IMR-90 (cell line): ENCODE data around the gene ZNF541. TPM values are rescaled to one million over a fixed set of nuclear protein-coding genes. Genes with fewer than 3 reads are reported as not detected.

Experiments
- ATAC-seq: fragments of 200-7000 bp; cut with Tn5 transposase; 2 replicates; pipeline ENCODE4 v1.9.1; 2020; ENCODE audit warnings: low read depth, mild to moderate bottlenecking, moderate library complexity
- BruUV-seq: library from RNA; stranded (reverse); fragments of 400-500 nt; replicated peaks from 2 replicates; lab custom pipeline; 2021; lab: Mats Ljungman, UMichigan
- CTCF ChIA-PET: fragments of 300-600 bp; formaldehyde crosslinking; extraction: SDS; loops from one replicate; lab custom pipeline; 2021; ENCODE audit warnings: antibody characterized with exemption; lab: Yijun Ruan, JAX
- POLR2A ChIA-PET: fragments of 300-600 bp; sonication (Branson Sonifier 250); formaldehyde crosslinking; loops from one replicate; lab custom pipeline; 2022; ENCODE audit warnings: antibody characterized with exemption; ENCODE audit not compliant: unreplicated experiment; lab: Charles Lee
- DNase-seq: peaks from one replicate; pipeline ENCODE4 v3.0.0; 2013
- H2AFZ ChIP-seq: replicated peaks from 2 replicates; pipeline ENCODE3; 2013; ENCODE audit warnings: low read length, mild to moderate bottlenecking; ENCODE audit not compliant: poor library complexity
- H2AK5ac ChIP-seq: 2 replicates; pipeline ENCODE4 v1.6.1; 2013; ENCODE audit warnings: low read depth, low read length, inconsistent platforms
- H2AK9ac ChIP-seq: replicated peaks from 2 replicates; pipeline ENCODE3; 2013; ENCODE audit warnings: mild to moderate bottlenecking, low read depth, low read length, moderate library complexity; ENCODE audit not compliant: poor library complexity
- H2BK120ac ChIP-seq: 2 replicates; pipeline ENCODE4 v1.6.1; 2013; ENCODE audit warnings: low read depth, low read length, inconsistent platforms
- H2BK15ac ChIP-seq: 3 replicates; pipeline ENCODE4 v1.6.1; 2013; ENCODE audit warnings: low read depth, low read length, inconsistent platforms
- H2BK20ac ChIP-seq: 2 replicates; pipeline ENCODE4 v1.6.1; 2013; ENCODE audit warnings: low read depth, mild to moderate bottlenecking, inconsistent platforms, low read length, moderate library complexity
- H2BK5ac ChIP-seq: 2 replicates; pipeline ENCODE4 v1.6.1; 2013; ENCODE audit warnings: mild to moderate bottlenecking, low read depth, low read length, inconsistent platforms; ENCODE audit not compliant: poor library complexity, severe bottlenecking
- H3K14ac ChIP-seq: replicated peaks from 2 replicates; pipeline ENCODE4 v1.6.1; 2013; ENCODE audit warnings: low read depth, low read length, inconsistent platforms
- H3K18ac ChIP-seq: 2 replicates; pipeline ENCODE4 v1.6.1; 2013; ENCODE audit warnings: low read depth, low read length, control low read depth
- H3K23ac ChIP-seq: 2 replicates; pipeline ENCODE4 v1.6.1; 2013; ENCODE audit warnings: low read depth, low read length, inconsistent platforms
- H3K27ac ChIP-seq: 2 replicates; pipeline ENCODE4 v1.5.1; 2013; ENCODE audit warnings: mild to moderate bottlenecking, control low read depth, low read length; ENCODE audit not compliant: insufficient read depth
- H3K27me3 ChIP-seq: 2 replicates; pipeline ENCODE4 v1.6.1; 2013; ENCODE audit warnings: low read length; ENCODE audit not compliant: control insufficient read depth, insufficient read depth
- H3K36me3 ChIP-seq: 2 replicates; pipeline ENCODE4 v1.6.1; 2013; ENCODE audit warnings: low read length, mixed read lengths; ENCODE audit not compliant: control insufficient read depth, insufficient read depth
- H3K4ac ChIP-seq: 2 replicates; pipeline ENCODE4 v1.6.1; 2013; ENCODE audit warnings: low read depth, low read length, inconsistent platforms
- H3K4me1 ChIP-seq: 2 replicates; pipeline ENCODE4 v1.6.1; 2013; ENCODE audit warnings: low read length, mixed read lengths; ENCODE audit not compliant: control insufficient read depth, insufficient read depth
- H3K4me2 ChIP-seq: 2 replicates; pipeline ENCODE4 v1.6.1; 2013; ENCODE audit warnings: low read depth, mild to moderate bottlenecking, control low read depth, low read length, moderate library complexity
- H3K4me3 ChIP-seq: 2 replicates; pipeline ENCODE4 v1.5.1; 2013; ENCODE audit warnings: low read depth, mild to moderate bottlenecking, control low read depth, low read length, moderate library complexity; ENCODE audit not compliant: insufficient read depth
- H3K56ac ChIP-seq: 2 replicates; pipeline ENCODE4 v1.6.1; 2013; ENCODE audit warnings: low read length, inconsistent platforms; ENCODE audit not compliant: insufficient read depth; ENCODE audit errors: extremely low read depth
- H3K79me1 ChIP-seq, 2 experiments: 2 replicates each; pipeline ENCODE4 v1.6.1; 2013; ENCODE audit warnings: low read length in 2 of 2, inconsistent platforms in 1 of 2, low read depth in 1 of 2
- H3K9ac ChIP-seq: 2 replicates; pipeline ENCODE4 v1.6.1; 2013; ENCODE audit warnings: low read depth, low read length, control low read depth
- H3K9me1 ChIP-seq: 2 replicates; pipeline ENCODE4 v1.6.1; 2013; ENCODE audit warnings: low read length, inconsistent platforms; ENCODE audit not compliant: insufficient read depth
- H3K9me3 ChIP-seq: 2 replicates; pipeline ENCODE4 v1.6.1; 2013; ENCODE audit warnings: low read length; ENCODE audit not compliant: control insufficient read depth, insufficient read depth
- H4K20me1 ChIP-seq: 2 replicates; pipeline ENCODE4 v1.6.1; 2013; ENCODE audit warnings: low read length, inconsistent platforms; ENCODE audit not compliant: insufficient read depth
- H4K5ac ChIP-seq: 2 replicates; pipeline ENCODE4 v1.6.1; 2013; ENCODE audit warnings: mild to moderate bottlenecking, low read depth, low read length, control low read depth
- H4K8ac ChIP-seq, 2 experiments: 2 replicates each; pipeline ENCODE4 v1.6.1; 2013; ENCODE audit warnings: low read depth in 2 of 2, low read length in 2 of 2, control low read depth in 1 of 2, inconsistent platforms in 1 of 2
- H4K91ac ChIP-seq: 2 replicates; pipeline ENCODE4 v1.6.1; 2013; ENCODE audit warnings: low read depth, low read length, inconsistent platforms; ENCODE audit not compliant: insufficient read depth
- BHLHE40 ChIP-seq: fragments of 150-350 bp; IDR thresholded peaks from 2 replicates; pipeline ENCODE4 v1.6.1; 2016; ENCODE audit warnings: mild to moderate bottlenecking, low read depth, low read length
- CEBPB ChIP-seq: IDR thresholded peaks from 2 replicates; pipeline ENCODE4 v1.6.1; 2012; ENCODE audit warnings: low read depth, low read length, improper control_type of control experiment
- SMC3 ChIP-seq: fragments of 150-350 bp; IDR thresholded peaks from 2 replicates; pipeline ENCODE4 v1.6.1; 2016; ENCODE audit warnings: low read depth, mild to moderate bottlenecking, antibody characterized with exemption, low read length, moderate library complexity
- WGBS, 2 experiments: methylation state at CpG; one replicate each; pipeline versions ENCODE4 v1.1.5 to v1.1.7; 2013; ENCODE audit warnings: missing lambda C conversion rate in 2 of 2; ENCODE audit not compliant: insufficient read length in 1 of 2; ENCODE audit errors: extremely low coverage in 2 of 2; 5-methylcytosine and 5-hydroxymethylcytosine counted together
- dilution Hi-C: fragments of 300-500 bp; cut with HindIII; formaldehyde crosslinking; loops from one replicate; pipeline ENCODE4 v1.14.3; 2018; ENCODE audit warnings: low sequenced_read_pairs; ENCODE audit not compliant: unreplicated experiment
- in situ Hi-C: fragments of 300-500 bp; cut with MboI; formaldehyde crosslinking; loops from 3 replicates; pipeline ENCODE4 v1.14.3; 2019; ENCODE audit warnings: low sequenced_read_pairs, inconsistent platforms, mixed read lengths
- intact Hi-C: fragments of 100-400 bp; cut with micrococcal nuclease; formaldehyde crosslinking; loops from 2 replicates; pipeline ENCODE4 v1.10.0; 2022
- polyA plus RNA-seq, 3 experiments: library from polyadenylated mRNA; depleted of rRNA; stranded (reverse); fragments of >200 nt; gene quantifications; 2 replicates each; pipeline ENCODE4 v1.2.3, GENCODE V29; 2012; ENCODE audit warnings: low replicate concordance in 1 of 3
- total RNA-seq: library from RNA; depleted of rRNA; stranded (reverse); fragments of >200 nt; gene quantifications from 2 replicates; pipeline ENCODE4 v1.2.3, GENCODE V29; 2012

ZNF541 gene
- total and polyA plus RNA-seq, 2 of the 4 experiments (the other 2 are of a cell fraction): not detected

- peaks cover 3% of the 10 kb centered on the region for H3K4me1 ChIP-seq
- H3K36me3 ChIP-seq: no peaks in the 10 kb centered on the region
- H2BK5ac ChIP-seq: no peak overlapping the region
- no peaks in the 10 kb centered on the region for H4K20me1 ChIP-seq
- H3K27me3 ChIP-seq: peaks cover 47% of the 10 kb centered on the region
- H2BK15ac ChIP-seq: no peak overlapping the region
- CTCF ChIA-PET: no interaction called here
- no peak overlapping the region for H3K18ac ChIP-seq
- no peak overlapping the region for H3K27ac ChIP-seq
- no peak overlapping the region for H4K5ac ChIP-seq
- peak overlapping the region; percentile 65 for H2AK9ac ChIP-seq
- dilution Hi-C loops: no loop called here
- H2AFZ ChIP-seq: peak overlapping the region; percentile 67
- no peak overlapping the region for H3K9ac ChIP-seq
- no TSS peak for BruUV-seq
- H2AK5ac ChIP-seq: no peak overlapping the region
- ATAC-seq (peak; percentile 54), DNase-seq (no peak)
- no peak overlapping the region for H3K4me2 ChIP-seq
- no peak overlapping the region for H3K23ac ChIP-seq
- intact Hi-C loops: no loop called here
- POLR2A ChIA-PET: no interaction called here
- no peak overlapping the region for H2BK120ac ChIP-seq
- no peak overlapping the region for H2BK20ac ChIP-seq
- H4K8ac ChIP-seq: no peak overlapping the region
- no peak overlapping the region for H4K91ac ChIP-seq
- H3K4me3 ChIP-seq: no peak overlapping the region
- no peaks in the 10 kb centered on the region for H3K79me1 ChIP-seq
- H3K9me1 ChIP-seq: no peaks in the 10 kb centered on the region
- H3K56ac ChIP-seq: no peak overlapping the region
- no peaks in the 10 kb centered on the region for H3K9me3 ChIP-seq
- TF ChIP-seq SMC3 (no peak), CEBPB (no peak), BHLHE40 (no peak)
- WGBS, 2 experiments: 32% methylated on average over 50 of the region's 75 CpGs; no CpG with 5 or more reads in 1 of the 2 experiments
- H3K4ac ChIP-seq: no peak overlapping the region
- in situ Hi-C loops: no loop called here
- no peak overlapping the region for H3K14ac ChIP-seq
Measured at GRCh38 chr19:47545061-47545948, 27.6 kb downstream of the ZNF541 start.
